GM12878 (cell line): ENCODE data around the gene HEATR3. TPM values are rescaled to one million over a fixed set of nuclear protein-coding genes. Genes with fewer than 3 reads are reported as not detected.

ENCODE experiments used
- ATAC-seq: fragments of 200-7000 bp; cut with Tn5 transposase; 3 replicates; pipeline ENCODE4 v1.9.1; 2020; ENCODE audit warnings: mild to moderate bottlenecking, moderate library complexity
- BruUV-seq: library from RNA; stranded (reverse); fragments of 400-500 nt; replicated peaks from 2 replicates; lab custom pipeline; 2021; lab: Mats Ljungman, UMichigan
- CTCF ChIA-PET: fragments of 300-600 bp; sonication (Branson Sonifier 250); formaldehyde crosslinking; extraction: SDS; loops from one replicate; lab custom pipeline; 2021; ENCODE audit warnings: inconsistent platforms; lab: Yijun Ruan, JAX
- POLR2A ChIA-PET: fragments of 350-600 bp; formaldehyde crosslinking; extraction: SDS; loops from one replicate; lab custom pipeline; 2021; ENCODE audit warnings: inconsistent platforms; lab: Charles Lee
- RAD21 ChIA-PET: fragments of 300-600 bp; sonication (Branson Sonifier 250); formaldehyde crosslinking; loops from one replicate; lab custom pipeline; 2023; ENCODE audit warnings: antibody characterized with exemption; ENCODE audit not compliant: unreplicated experiment; lab: Charles Lee
- SMC1A ChIA-PET: fragments of 300-600 bp; sonication (Branson Sonifier 250); formaldehyde crosslinking; loops from one replicate; lab custom pipeline; 2023; ENCODE audit not compliant: unreplicated experiment, uncharacterized antibody; lab: Charles Lee
- DNase-seq: peaks from one replicate; pipeline ENCODE4 v3.0.0-alpha.2; 2011; ENCODE audit warnings: low read depth, low spot score
- FAIRE-seq: peaks from 3 replicates; lab custom pipeline; 2011; peaks lifted over from hg19 to GRCh38; lab: Jason Lieb, UNC
- H2AFZ ChIP-seq: 2 replicates; pipeline ENCODE4 v1.6.0; 2011; ENCODE audit warnings: low read depth, low read length, control low read depth; ENCODE audit not compliant: control insufficient read depth
- H3K27ac ChIP-seq: 2 replicates; pipeline ENCODE4 v1.5.1; 2011; ENCODE audit warnings: control low read depth; ENCODE audit not compliant: control insufficient read depth, insufficient read depth
- H3K27me3 ChIP-seq, 2 experiments: replicated peaks in 1 of 2; 2 replicates each; pipeline versions ENCODE4 v1.6.0 to v1.6.1; 2011; ENCODE audit warnings: low read length in 1 of 2; ENCODE audit not compliant: control insufficient read depth in 2 of 2, insufficient read depth in 2 of 2
- H3K36me3 ChIP-seq, 2 experiments: 2 replicates each; pipeline ENCODE4 v1.5.1; 2011; ENCODE audit warnings: low read length in 1 of 2; ENCODE audit not compliant: control insufficient read depth in 2 of 2, insufficient read depth in 2 of 2
- H3K4me1 ChIP-seq: 2 replicates; pipeline ENCODE4 v1.6.1; 2011; ENCODE audit warnings: mild to moderate bottlenecking, low read length, moderate library complexity, mixed read lengths; ENCODE audit not compliant: control insufficient read depth, insufficient read depth
- H3K4me2 ChIP-seq: 2 replicates; pipeline ENCODE4 v1.6.0; 2011; ENCODE audit warnings: control low read depth; ENCODE audit not compliant: control insufficient read depth, insufficient read depth
- H3K4me3 ChIP-seq: fragments of 200-600 bp; sonication (generic); 2 replicates; pipeline ENCODE4 v1.5.1; 2016
- H3K79me2 ChIP-seq: 2 replicates; pipeline ENCODE4 v1.6.0; 2011; ENCODE audit warnings: low read length; ENCODE audit not compliant: control insufficient read depth, insufficient read depth
- H3K9ac ChIP-seq: 2 replicates; pipeline ENCODE4 v1.8.0; 2011; ENCODE audit warnings: low read length, control low read depth, mixed read lengths; ENCODE audit not compliant: control insufficient read depth, insufficient read depth
- H3K9me3 ChIP-seq: replicated peaks from 3 replicates; pipeline ENCODE4 v1.5.1; 2011; ENCODE audit warnings: mild to moderate bottlenecking, low read length; ENCODE audit not compliant: control insufficient read depth, insufficient read depth
- H4K20me1 ChIP-seq: 2 replicates; pipeline ENCODE4 v1.6.0; 2011; ENCODE audit not compliant: control insufficient read depth, insufficient read depth
- CEBPB ChIP-seq, 2 experiments: fragments of 150-350 bp in 1 of 2; IDR thresholded peaks; 2 replicates each; pipeline ENCODE4 v1.6.1; 2012 to 2014; ENCODE audit warnings: low read depth in 2 of 2, low read length in 2 of 2, borderline replicate concordance in 1 of 2, inconsistent platforms in 1 of 2
- DPF2 ChIP-seq: fragments of 450-650 bp; IDR thresholded peaks from 2 replicates; pipeline ENCODE4 v1.6.1; 2017; ENCODE audit warnings: mild to moderate bottlenecking
- GATAD2B ChIP-seq: fragments of 450-650 bp; conservative IDR thresholded peaks from 2 replicates; pipeline ENCODE4 v1.6.1; 2017; ENCODE audit warnings: low read depth, mild to moderate bottlenecking, moderate library complexity
- KAT2A ChIP-seq: conservative IDR thresholded peaks from 2 replicates; pipeline ENCODE4 v1.6.1; 2011; ENCODE audit warnings: low read depth, low read length; ENCODE audit not compliant: control insufficient read depth
- LARP7 ChIP-seq: fragments of 450-650 bp; IDR thresholded peaks from 2 replicates; pipeline ENCODE4 v1.6.1; 2017; ENCODE audit warnings: mild to moderate bottlenecking
- SREBF1 ChIP-seq: IDR thresholded peaks from 2 replicates; pipeline ENCODE4 v1.6.1; 2012; ENCODE audit warnings: mild to moderate bottlenecking, low read length
- WGBS: methylation state at CpG from one replicate; pipeline ENCODE4 v1.1.6; 2016; ENCODE audit warnings: low lambda C conversion rate; ENCODE audit not compliant: insufficient replicate concordance, insufficient coverage; ENCODE audit errors: missing lambda C conversion rate; 5-methylcytosine and 5-hydroxymethylcytosine counted together
- in situ Hi-C: fragments of 300-500 bp; cut with MboI; formaldehyde crosslinking; loops from 9 replicates; pipeline ENCODE4 v1.14.3; 2018; ENCODE audit warnings: mixed read lengths
- intact Hi-C: fragments of 100-400 bp; cut with micrococcal nuclease; formaldehyde crosslinking; loops from one replicate; pipeline ENCODE4 v1.14.2; 2022; ENCODE audit not compliant: unreplicated experiment
- polyA plus RNA-seq, 11 experiments: library from polyadenylated mRNA; depleted of rRNA in 4 of 11; unstranded in 6 of 11; stranded (reverse) in 5 of 11; fragments of >200 nt; fragmentation: Nextera tagmentation in 4 of 11; fragmentation: Illumina TruSeq in 1 of 11; extraction: Ambion mirVana in 4 of 11; extraction: Trizol in 1 of 11; gene quantifications; 1 replicate in 1 of 11; 2 replicates in 10 of 11; pipeline versions ENCODE4 v1.2.1 to v1.2.3, GENCODE V29; 2011 to 2016; ENCODE audit warnings: inconsistent platforms in 2 of 11, missing spikeins in 2 of 11, low read depth in 1 of 11
- total RNA-seq, 4 experiments: library from RNA; depleted of rRNA in 3 of 4; stranded (reverse); fragments of >200 nt in 3 of 4; fragmentation: Illumina TruSeq in 1 of 4; extraction: Trizol in 1 of 4; gene quantifications; 2 replicates each; pipeline versions ENCODE4 v1.2.1 to v1.2.3, GENCODE V29; 2013 to 2021
- TF ChIP-seq, protein P1 (sequence below): IDR thresholded peaks from 2 replicates; pipeline ENCODE4 v1.6.1; 2012; ENCODE audit warnings: low read depth, low read length, improper control_type of control experiment
- TF ChIP-seq, protein P2 (sequence below): fragments of 450-650 bp; formaldehyde crosslinking; IDR thresholded peaks from 2 replicates; pipeline ENCODE4 v1.5.0; 2022; ENCODE audit warnings: mild to moderate bottlenecking, missing genetic modification characterization

Gene HEATR3
- total and polyA plus RNA-seq, 10 of the 15 experiments (the other 5 are each of a cell fraction or from before 2014, with no cell fraction given): 1.5 to 30.0 (median 17.7) TPM

DNA sequence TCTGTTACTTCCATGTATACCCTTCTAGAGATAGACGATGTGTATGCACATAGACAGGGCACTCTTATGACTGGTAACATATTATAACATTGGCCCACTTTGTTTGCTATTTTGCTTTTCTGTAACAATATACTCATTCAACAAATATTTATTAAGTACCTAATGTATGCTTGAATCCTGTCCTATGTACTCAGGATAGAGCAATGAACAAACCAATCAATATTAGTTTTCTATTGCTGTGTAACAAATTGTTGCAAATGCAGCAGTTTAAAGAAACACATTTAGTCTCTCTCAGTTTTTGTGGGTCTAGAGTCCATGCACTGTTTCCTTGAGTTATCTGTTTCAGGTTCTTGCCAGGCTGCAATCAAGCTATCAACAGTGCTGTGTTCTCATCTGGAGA, 57.6 kb downstream of the HEATR3 start:
- no peak overlapping the region for H3K4me3 ChIP-seq
- in situ Hi-C loops: no loop called here
- no TSS peak for BruUV-seq
- 89% methylated on average over 1 of the region's 1 CpG for WGBS
- no peaks in the 10 kb centered on the region for H3K27me3 ChIP-seq
- no peak for ATAC-seq
- ChIA-PET RAD21 (no interaction called here), SMC1A (interaction anchor here (0.9 to 1.5 kb wide), 6 partner anchors 29 to 232 kb away, joined by 3 to 5 read pairs (median 4); partner anchors contain the start of gene CNEP1R1), POLR2A (interaction anchor here (3.4 kb wide), 1 partner anchor 28 kb away, joined by 18 read pairs; no protein-coding TSS in a partner anchor), CTCF (interaction anchor here (1.0 to 3.0 kb wide), 4 partner anchors 28 to 231 kb away, joined by 3 to 11 read pairs (median 6); no protein-coding TSS in a partner anchor)
- no peak for FAIRE-seq
- H3K9ac ChIP-seq: no peak overlapping the region
- no peak overlapping the region for H3K4me2 ChIP-seq
- TF ChIP-seq, protein P1, sequence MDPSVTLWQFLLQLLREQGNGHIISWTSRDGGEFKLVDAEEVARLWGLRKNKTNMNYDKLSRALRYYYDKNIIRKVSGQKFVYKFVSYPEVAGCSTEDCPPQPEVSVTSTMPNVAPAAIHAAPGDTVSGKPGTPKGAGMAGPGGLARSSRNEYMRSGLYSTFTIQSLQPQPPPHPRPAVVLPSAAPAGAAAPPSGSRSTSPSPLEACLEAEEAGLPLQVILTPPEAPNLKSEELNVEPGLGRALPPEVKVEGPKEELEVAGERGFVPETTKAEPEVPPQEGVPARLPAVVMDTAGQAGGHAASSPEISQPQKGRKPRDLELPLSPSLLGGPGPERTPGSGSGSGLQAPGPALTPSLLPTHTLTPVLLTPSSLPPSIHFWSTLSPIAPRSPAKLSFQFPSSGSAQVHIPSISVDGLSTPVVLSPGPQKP: no peak
- TF ChIP-seq, protein P2, sequence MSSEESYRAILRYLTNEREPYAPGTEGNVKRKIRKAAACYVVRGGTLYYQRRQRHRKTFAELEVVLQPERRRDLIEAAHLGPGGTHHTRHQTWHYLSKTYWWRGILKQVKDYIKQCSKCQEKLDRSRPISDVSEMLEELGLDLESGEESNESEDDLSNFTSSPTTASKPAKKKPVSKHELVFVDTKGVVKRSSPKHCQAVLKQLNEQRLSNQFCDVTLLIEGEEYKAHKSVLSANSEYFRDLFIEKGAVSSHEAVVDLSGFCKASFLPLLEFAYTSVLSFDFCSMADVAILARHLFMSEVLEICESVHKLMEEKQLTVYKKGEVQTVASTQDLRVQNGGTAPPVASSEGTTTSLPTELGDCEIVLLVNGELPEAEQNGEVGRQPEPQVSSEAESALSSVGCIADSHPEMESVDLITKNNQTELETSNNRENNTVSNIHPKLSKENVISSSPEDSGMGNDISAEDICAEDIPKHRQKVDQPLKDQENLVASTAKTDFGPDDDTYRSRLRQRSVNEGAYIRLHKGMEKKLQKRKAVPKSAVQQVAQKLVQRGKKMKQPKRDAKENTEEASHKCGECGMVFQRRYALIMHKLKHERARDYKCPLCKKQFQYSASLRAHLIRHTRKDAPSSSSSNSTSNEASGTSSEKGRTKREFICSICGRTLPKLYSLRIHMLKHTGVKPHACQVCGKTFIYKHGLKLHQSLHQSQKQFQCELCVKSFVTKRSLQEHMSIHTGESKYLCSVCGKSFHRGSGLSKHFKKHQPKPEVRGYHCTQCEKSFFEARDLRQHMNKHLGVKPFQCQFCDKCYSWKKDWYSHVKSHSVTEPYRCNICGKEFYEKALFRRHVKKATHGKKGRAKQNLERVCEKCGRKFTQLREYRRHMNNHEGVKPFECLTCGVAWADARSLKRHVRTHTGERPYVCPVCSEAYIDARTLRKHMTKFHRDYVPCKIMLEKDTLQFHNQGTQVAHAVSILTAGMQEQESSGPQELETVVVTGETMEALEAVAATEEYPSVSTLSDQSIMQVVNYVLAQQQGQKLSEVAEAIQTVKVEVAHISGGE (CRISPR knock-in tag): no peak
- TF ChIP-seq LARP7 (no peak), DPF2 (no peak), SREBF1 (no peak), CEBPB (IDR thresholded peaks at IDR 0.05; ENCODE audit: borderline replicate concordance in 1 of 2, low read depth in 2 of 2, low read length in 2 of 2) (no peak), KAT2A (no peak), GATAD2B (no peak)
- no peak overlapping the region for H2AFZ ChIP-seq
- H3K27ac ChIP-seq: no peak overlapping the region
- DNase-seq: no peak
- H3K36me3 ChIP-seq: no peaks in the 10 kb centered on the region
- H3K9me3 ChIP-seq: peaks cover 1% of the 10 kb centered on the region; the same call in 1 of the 3 replicates
- H4K20me1 ChIP-seq: no peaks in the 10 kb centered on the region
- intact Hi-C loops: no loop called here
- H3K4me1 ChIP-seq: peaks cover 32% of the 10 kb centered on the region
- H3K79me2 ChIP-seq: no peaks in the 10 kb centered on the region
